GM23248 (cell line): ENCODE measurements around the gene MPPED2. TPM values are rescaled to one million over a fixed set of nuclear protein-coding genes. Genes with fewer than 3 reads are reported as not detected.

ENCODE experiments used
- DNase-seq: peaks from one replicate; pipeline ENCODE4 v3.0.0-alpha.2; 2015
- H2AFZ ChIP-seq: fragments of 200-600 bp; sonication (generic); 2 replicates; pipeline ENCODE4 v1.6.1; 2016; ENCODE audit warnings: antibody characterized with exemption
- H3F3A ChIP-seq: fragments of 200-600 bp; sonication (generic); 2 replicates; pipeline ENCODE4 v1.6.1; 2016; ENCODE audit warnings: mild to moderate bottlenecking, antibody characterized with exemption, mixed run types; ENCODE audit not compliant: insufficient read depth
- H3K27ac ChIP-seq: fragments of 200-600 bp; sonication (generic); 2 replicates; pipeline ENCODE4 v1.5.1; 2016; ENCODE audit warnings: mild to moderate bottlenecking
- H3K27me3 ChIP-seq: fragments of 200-600 bp; sonication (generic); replicated peaks from 2 replicates; pipeline ENCODE4 v1.6.1; 2016; ENCODE audit warnings: mild to moderate bottlenecking; ENCODE audit not compliant: insufficient read depth
- H3K36me3 ChIP-seq: fragments of 200-600 bp; sonication (generic); 2 replicates; pipeline ENCODE4 v1.6.1; 2016; ENCODE audit warnings: low read depth, mild to moderate bottlenecking
- H3K4me1 ChIP-seq: fragments of 200-600 bp; sonication (generic); 2 replicates; pipeline ENCODE4 v1.6.1; 2016; ENCODE audit warnings: mild to moderate bottlenecking; ENCODE audit not compliant: insufficient read depth
- H3K4me2 ChIP-seq: fragments of 200-600 bp; sonication (generic); one replicate; pipeline ENCODE4 v1.6.1; 2016; ENCODE audit warnings: mild to moderate bottlenecking; ENCODE audit not compliant: unreplicated experiment
- H3K4me3 ChIP-seq: fragments of 200-600 bp; sonication (generic); 2 replicates; pipeline ENCODE4 v1.5.1; 2016; ENCODE audit warnings: mild to moderate bottlenecking
- H3K79me2 ChIP-seq: fragments of 200-600 bp; sonication (generic); 2 replicates; pipeline ENCODE4 v1.6.1; 2016; ENCODE audit warnings: mild to moderate bottlenecking; ENCODE audit not compliant: insufficient read depth
- H3K9ac ChIP-seq: fragments of 200-600 bp; sonication (generic); 2 replicates; pipeline ENCODE4 v1.6.1; 2016; ENCODE audit warnings: mild to moderate bottlenecking
- H3K9me2 ChIP-seq: fragments of 200-600 bp; sonication (generic); 2 replicates; pipeline ENCODE4 v1.6.1; 2016; ENCODE audit warnings: mixed run types, mild to moderate bottlenecking, moderate library complexity; ENCODE audit not compliant: insufficient read depth
- H3K9me3 ChIP-seq: fragments of 200-600 bp; sonication (generic); one replicate; pipeline ENCODE4 v1.6.1; 2017; ENCODE audit warnings: low read depth
- H4K20me1 ChIP-seq: fragments of 200-600 bp; sonication (generic); 2 replicates; pipeline ENCODE4 v1.6.0; 2016; ENCODE audit not compliant: insufficient read depth
- EZH2 ChIP-seq: fragments of 200-600 bp; sonication (generic); IDR thresholded peaks from 2 replicates; pipeline ENCODE4 v1.6.1; 2018; ENCODE audit warnings: antibody characterized with exemption, mild to moderate bottlenecking; ENCODE audit not compliant: insufficient read depth, poor library complexity, severe bottlenecking
- EZH2phosphoT487 ChIP-seq: fragments of 200-600 bp; sonication (generic); IDR thresholded peaks from 2 replicates; pipeline ENCODE4 v1.6.1; 2018; ENCODE audit warnings: antibody characterized with exemption, moderate library complexity, mild to moderate bottlenecking, low read depth; ENCODE audit not compliant: insufficient read depth
- WGBS, 2 experiments: methylation state at CpG; one replicate each; pipeline ENCODE4 v1.1.6; 2015 to 2017; ENCODE audit warnings: low lambda C conversion rate in 2 of 2, low coverage in 1 of 2; ENCODE audit errors: missing lambda C conversion rate in 2 of 2; 5-methylcytosine and 5-hydroxymethylcytosine counted together
- in situ Hi-C: fragments of 300-500 bp; cut with MboI; formaldehyde crosslinking; loops from 2 replicates; pipeline ENCODE4 v1.15.0; 2020
- polyA plus RNA-seq: library from polyadenylated mRNA; unstranded; fragments of >200 nt; fragmentation: Nextera tagmentation; extraction: Ambion mirVana; gene quantifications from 2 replicates; pipeline ENCODE4 v1.2.1, GENCODE V29; 2016
- total RNA-seq: library from RNA; depleted of rRNA; stranded (reverse); fragments of >200 nt; shearing (Covaris generic); gene quantifications from 2 replicates; pipeline ENCODE4 v1.2.3, GENCODE V29; 2014

Gene MPPED2
- total and polyA plus RNA-seq, 2 experiments from 2014 or later = not detected

DNA sequence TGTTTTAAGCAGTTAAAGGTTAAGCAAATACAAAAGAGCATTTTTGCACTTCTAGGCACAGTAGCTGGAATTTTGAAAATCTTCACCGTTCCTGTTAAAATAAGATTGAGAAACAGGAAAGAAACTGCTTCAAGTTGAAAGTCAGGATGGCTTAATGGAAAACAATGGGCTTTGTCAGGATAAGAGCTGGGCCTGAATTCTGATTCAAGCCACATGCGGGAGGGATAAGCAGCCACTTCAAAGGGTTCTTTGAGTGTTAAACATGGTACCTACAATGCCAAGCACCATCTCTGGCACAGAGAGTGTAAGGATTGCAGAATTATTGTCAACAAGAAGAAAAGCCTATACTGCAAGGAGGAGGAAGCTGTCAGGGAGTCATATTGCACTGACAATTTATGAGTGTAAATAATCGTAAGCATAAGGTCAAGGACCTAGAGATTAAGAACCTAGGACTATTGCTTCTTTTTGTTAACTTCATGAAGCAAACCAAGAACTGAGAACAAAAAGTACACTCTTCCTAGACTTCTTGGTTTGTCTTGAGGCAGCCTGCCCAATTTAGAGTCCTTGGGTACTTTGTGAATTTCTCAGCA is 32.5 kb downstream of the MPPED2 start:
- Histone ChIP-seq H3K4me3 (no peak overlapping the region), H3K79me2 (no peaks in the 10 kb centered on the region), H3K4me1 (no peaks in the 10 kb centered on the region), H4K20me1 (no peaks in the 10 kb centered on the region), H3K27me3 (no peaks in the 10 kb centered on the region), H3F3A (no peaks in the 10 kb centered on the region), H3K9ac (no peak overlapping the region), H3K27ac (no peak overlapping the region), H3K9me2 (no peaks in the 10 kb centered on the region), H2AFZ (no peak overlapping the region), H3K9me3 (no peaks in the 10 kb centered on the region), H3K36me3 (no peaks in the 10 kb centered on the region), H3K4me2 (no peak overlapping the region)
- 49 to 52% methylated on average over 3 of the region's 3 CpGs for WGBS, 2 experiments
- in situ Hi-C loops = no loop called here
- no peak for DNase-seq
- TF ChIP-seq EZH2phosphoT487 = no peak
- TF ChIP-seq EZH2 = no peak

DNA sequence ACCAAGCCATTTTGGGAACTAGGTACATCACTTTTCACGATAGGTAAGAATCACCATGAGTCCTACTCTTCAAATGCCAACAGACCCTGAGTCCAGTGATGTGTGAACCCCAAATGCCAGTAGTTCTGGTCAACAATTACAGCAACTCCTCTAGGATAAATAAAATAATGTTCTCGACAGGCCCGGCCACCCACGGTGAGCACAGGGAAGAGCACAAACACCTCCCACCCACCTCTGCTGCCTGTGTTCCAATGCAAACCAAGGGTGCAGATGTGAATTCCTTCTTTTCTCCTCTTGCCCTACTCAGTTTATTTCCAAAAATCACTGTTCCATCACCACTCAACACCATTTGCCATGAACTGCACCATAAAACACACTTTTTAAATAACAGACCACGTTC is 33.3 kb downstream of the MPPED2 start:
- Histone ChIP-seq H4K20me1 (no peaks in the 10 kb centered on the region), H3F3A (no peaks in the 10 kb centered on the region), H3K79me2 (no peaks in the 10 kb centered on the region), H3K27ac (no peak overlapping the region), H3K9ac (no peak overlapping the region), H3K4me2 (no peak overlapping the region), H3K9me3 (no peaks in the 10 kb centered on the region), H2AFZ (no peak overlapping the region), H3K27me3 (no peaks in the 10 kb centered on the region), H3K4me3 (no peak overlapping the region), H3K36me3 (no peaks in the 10 kb centered on the region), H3K9me2 (no peaks in the 10 kb centered on the region), H3K4me1 (no peaks in the 10 kb centered on the region)
- in situ Hi-C loops = no loop called here
- TF ChIP-seq EZH2phosphoT487 = no peak
- TF ChIP-seq EZH2 = no peak
- WGBS, 2 experiments = 52 to 57% methylated on average over 5 of the region's 5 CpGs
- DNase-seq = no peak

DNA sequence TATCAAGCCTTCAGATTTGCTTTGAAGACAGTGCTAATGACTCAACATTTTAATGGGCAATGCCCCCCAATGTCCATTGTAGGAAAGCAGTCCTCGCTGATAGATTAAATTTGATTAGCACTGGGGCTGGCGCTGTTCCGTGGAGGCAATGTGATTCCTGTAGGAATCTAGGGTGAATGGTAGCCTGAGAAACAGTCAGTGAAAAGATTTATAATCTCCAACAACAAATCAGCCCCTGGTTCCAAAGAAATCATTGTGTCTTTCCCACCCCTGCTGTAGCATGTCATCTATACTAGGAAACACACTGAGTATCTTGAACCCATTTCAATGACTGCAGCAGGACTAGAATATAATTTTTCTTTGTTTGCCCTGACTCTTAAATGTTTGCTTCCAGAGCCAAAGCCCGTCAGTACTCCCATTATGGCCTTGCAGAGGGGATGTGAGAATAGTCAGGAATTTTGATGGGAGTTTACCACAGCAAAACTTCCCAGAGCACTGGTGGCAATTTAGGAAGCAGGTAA is 36.1 kb downstream of the MPPED2 start:
- Histone ChIP-seq H3K9ac (no peak overlapping the region), H3K4me3 (no peak overlapping the region), H2AFZ (no peak overlapping the region), H3K79me2 (no peaks in the 10 kb centered on the region), H4K20me1 (no peaks in the 10 kb centered on the region), H3K27ac (no peak overlapping the region), H3K9me2 (no peaks in the 10 kb centered on the region), H3F3A (no peaks in the 10 kb centered on the region), H3K4me1 (no peaks in the 10 kb centered on the region), H3K9me3 (no peaks in the 10 kb centered on the region), H3K36me3 (no peaks in the 10 kb centered on the region), H3K4me2 (no peak overlapping the region), H3K27me3 (no peaks in the 10 kb centered on the region)
- DNase-seq = no peak
- in situ Hi-C loops = no loop called here
- TF ChIP-seq EZH2 = no peak
- TF ChIP-seq EZH2phosphoT487 = no peak
- 46 to 58% methylated on average over 4 of the region's 4 CpGs for WGBS, 2 experiments

DNA sequence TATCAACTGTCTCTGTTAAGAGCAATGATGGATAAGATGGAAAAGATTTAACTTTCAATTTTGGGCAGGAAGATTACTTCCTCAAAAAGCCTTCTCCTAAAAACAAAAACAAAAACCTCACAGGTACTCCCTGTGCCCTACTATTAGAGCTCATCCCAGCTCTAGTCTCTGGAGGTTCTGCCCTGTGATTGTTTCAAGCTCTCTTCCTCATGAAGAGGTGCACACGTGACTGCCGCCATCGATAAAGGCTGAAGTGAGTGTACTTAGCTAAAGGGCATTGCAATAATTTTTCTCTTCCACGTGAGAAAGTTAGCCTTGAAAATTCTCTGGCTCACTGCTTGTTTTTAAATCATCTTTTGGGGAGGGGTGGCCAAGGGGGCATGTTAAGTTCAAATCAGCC is 36.6 kb downstream of the MPPED2 start:
- Histone ChIP-seq H4K20me1 (no peaks in the 10 kb centered on the region), H3K4me3 (no peak overlapping the region), H2AFZ (no peak overlapping the region), H3K36me3 (no peaks in the 10 kb centered on the region), H3F3A (no peaks in the 10 kb centered on the region), H3K79me2 (no peaks in the 10 kb centered on the region), H3K9me3 (no peaks in the 10 kb centered on the region), H3K4me2 (no peak overlapping the region), H3K4me1 (no peaks in the 10 kb centered on the region), H3K27me3 (no peaks in the 10 kb centered on the region), H3K9ac (no peak overlapping the region), H3K9me2 (no peaks in the 10 kb centered on the region), H3K27ac (no peak overlapping the region)
- no peak for DNase-seq
- in situ Hi-C loops = no loop called here
- TF ChIP-seq EZH2phosphoT487 = no peak
- 52 to 59% methylated on average over 4 of the region's 4 CpGs for WGBS, 2 experiments

GRCh38 chr11:30546334-30546733 is 39.8 kb downstream of the MPPED2 start:
- no peaks in the 10 kb centered on the region for H3K4me1 ChIP-seq
- H3K79me2 ChIP-seq = no peaks in the 10 kb centered on the region
- H3F3A ChIP-seq = no peaks in the 10 kb centered on the region
- H3K27me3 ChIP-seq = no peaks in the 10 kb centered on the region
- in situ Hi-C loops = no loop called here
- H3K9ac ChIP-seq = no peak overlapping the region
- no peaks in the 10 kb centered on the region for H4K20me1 ChIP-seq
- DNase-seq = no peak
- no peaks in the 10 kb centered on the region for H3K36me3 ChIP-seq
- no peak overlapping the region for H2AFZ ChIP-seq
- H3K4me2 ChIP-seq = no peak overlapping the region
- H3K4me3 ChIP-seq = no peak overlapping the region
- 6 to 13% methylated on average over 1 of the region's 1 CpG for WGBS, 2 experiments
- no peak overlapping the region for H3K27ac ChIP-seq
- TF ChIP-seq EZH2 (no peak), EZH2phosphoT487 (no peak)
- H3K9me2 ChIP-seq = no peaks in the 10 kb centered on the region
- H3K9me3 ChIP-seq = no peaks in the 10 kb centered on the region
